Kasumi-1 (cell line): ENCODE results near the gene TRIM4.
A peak's percentile ranks its signal among the peaks of the same experiment; 100 is the strongest.
"Not testable (repeated sequence)": the region's sequence is repeated elsewhere in the genome, so short reads cannot be mapped to it uniquely, and the experiment has no call there.

Experiments
- DNase-seq, 2 experiments: peaks; one replicate each; lab custom pipeline; 2025; lab: John Stamatoyannopoulos, UW

Gene TRIM4

GRCh38 chr7:99919814-99920112, 433 bp upstream of the TRIM4 start:
- no peak for DNase-seq

- DNase-seq = no peak
Measured at GRCh38 chr7:99910976-99911375, 8.4 kb downstream of the TRIM4 start.

DNA sequence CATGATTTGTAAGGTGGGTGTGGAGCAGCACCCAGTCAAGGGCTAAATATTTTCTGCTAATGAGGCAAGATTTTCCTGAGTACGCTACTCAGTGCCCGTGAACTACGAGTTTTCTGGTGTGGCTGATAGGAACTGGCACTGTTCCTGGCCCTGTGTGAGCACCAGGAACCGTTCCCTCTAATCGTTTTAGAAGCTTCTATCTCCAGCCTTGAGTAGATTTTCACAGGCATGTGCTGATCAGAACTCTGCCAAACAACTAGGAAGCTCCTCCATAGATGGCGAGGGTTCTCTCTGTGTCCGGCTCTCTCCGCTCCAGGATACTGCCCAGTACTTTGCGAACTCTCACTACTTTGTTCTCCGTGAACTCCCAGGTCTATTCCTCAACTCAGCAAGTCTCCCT, 17.7 kb downstream of the TRIM4 start:
- DNase-seq = no peak

- DNase-seq = no peak
Measured at GRCh38 chr7:99899830-99900519, 19.4 kb downstream of the TRIM4 start.

DNA sequence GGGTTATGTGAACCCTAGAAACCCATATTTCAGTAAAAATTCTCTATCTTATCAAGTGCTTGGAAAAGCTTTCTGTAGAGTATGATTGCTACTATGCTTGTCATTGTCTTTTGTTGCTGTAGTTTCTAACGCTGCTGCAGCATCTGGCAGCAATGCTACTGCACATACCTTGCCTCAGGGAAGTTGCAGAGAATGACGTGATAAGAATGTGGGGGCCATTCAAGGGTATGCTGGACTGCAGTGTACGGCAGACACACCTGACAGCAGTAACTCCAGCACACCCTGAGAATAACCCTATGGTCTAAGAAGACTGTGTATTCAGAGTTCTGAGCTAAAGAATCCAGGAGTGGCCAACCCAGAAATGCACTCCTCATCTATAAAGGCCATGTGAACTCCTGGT, 20.5 kb downstream of the TRIM4 start:
- no peak for DNase-seq

DNA sequence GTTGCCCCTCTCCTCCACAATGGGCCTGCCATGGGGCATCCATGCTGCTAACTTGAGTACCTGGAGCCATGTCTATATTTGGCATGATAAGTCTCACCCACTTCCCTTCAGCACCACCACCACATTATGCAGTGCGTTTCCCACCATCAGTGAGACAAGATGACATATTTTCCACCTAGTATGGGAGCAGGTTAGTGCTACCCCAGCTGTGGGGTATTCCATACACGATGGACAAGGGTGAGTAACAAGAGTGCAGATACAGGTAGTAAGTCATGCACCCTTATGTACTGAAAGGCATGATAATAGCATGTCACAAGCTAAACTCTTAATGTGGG, 21.3 kb downstream of the TRIM4 start:
- no peak for DNase-seq

DNA sequence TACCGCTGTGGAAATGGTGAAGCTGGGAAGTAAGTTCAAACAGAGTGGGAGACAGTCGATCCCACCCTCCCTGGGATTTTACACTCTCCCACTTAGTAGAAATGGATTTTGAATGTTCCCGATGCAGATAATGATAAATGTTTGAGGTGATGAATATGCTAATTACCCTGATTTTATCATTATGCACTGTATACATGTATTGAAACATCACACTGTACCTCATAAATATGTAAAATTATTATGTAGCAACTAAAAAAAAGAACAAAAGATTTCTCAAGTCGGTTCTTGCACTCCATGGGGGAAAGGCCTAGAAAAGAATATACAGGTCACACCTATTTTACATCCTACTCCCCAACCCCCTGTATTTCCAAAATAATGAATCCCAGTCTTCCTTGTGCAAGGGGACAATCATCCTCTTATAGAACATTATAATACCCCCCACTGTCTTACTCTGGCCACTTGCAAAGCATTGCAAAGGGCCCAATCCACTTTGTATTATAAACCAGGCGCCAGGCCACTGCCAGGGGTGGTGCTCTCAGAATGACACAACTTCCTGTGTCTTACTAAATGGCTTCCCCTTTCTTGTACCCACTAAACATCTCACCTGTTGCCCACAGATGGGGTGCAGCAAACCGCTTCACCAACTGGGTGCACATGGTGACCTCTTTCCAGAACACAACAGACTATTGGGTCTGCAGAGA, 21.9 kb downstream of the TRIM4 start:
- DNase-seq = no peak

- DNase-seq = no peak
Measured at GRCh38 chr7:99894738-99895137, 24.6 kb downstream of the TRIM4 start.

GRCh38 chr7:99893280-99893679, 26.1 kb downstream of the TRIM4 start:
- no peak for DNase-seq

GRCh38 chr7:99890348-99890747, 29.0 kb downstream of the TRIM4 start:
- not testable (repeated sequence) for DNase-seq

DNA sequence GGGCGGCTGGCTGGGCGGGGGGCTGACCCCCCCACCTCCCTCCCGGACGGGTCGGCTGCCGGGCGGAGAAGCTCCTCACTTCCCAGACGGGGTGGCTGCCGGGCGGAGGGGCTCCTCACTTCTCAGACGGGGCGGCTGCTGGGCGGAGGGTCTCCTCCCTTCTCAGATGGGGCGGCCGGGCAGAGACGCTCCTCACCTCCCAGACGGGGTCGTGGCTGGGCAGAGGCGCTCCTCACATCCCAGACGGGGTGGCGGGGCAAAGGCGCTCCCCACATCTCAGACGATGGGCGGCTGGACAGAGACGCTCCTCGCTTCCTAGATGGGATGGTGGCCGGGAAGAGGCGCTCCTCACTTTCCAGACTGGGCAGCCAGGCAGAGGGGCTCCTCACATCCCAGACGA, 31.0 kb downstream of the TRIM4 start:
- DNase-seq = not testable (repeated sequence)

- DNase-seq = no peak
Measured at GRCh38 chr7:99881370-99881769, 38.0 kb downstream of the TRIM4 start.

DNA sequence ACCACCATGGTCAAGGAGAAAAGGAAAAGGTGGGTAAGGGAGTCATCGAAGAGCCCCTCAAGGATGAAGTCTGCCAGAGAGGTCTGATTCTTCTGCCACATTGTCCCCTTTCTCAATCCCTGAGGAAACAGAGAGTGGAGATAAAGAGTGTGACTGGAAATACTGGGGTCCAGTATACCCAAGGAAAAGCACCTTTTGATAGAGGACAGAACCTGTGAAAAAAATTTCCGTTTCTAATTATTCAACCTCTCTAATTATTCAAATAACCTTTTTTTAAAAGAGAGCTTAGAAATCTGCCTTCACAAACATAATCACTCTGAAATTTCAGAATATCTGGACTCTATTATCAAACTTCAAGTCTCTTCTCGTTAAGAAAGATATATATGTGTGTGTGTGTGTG, 42.4 kb downstream of the TRIM4 start, which contains the start of gene OR2AE1:
OR2AE1 (minus strand) TSS at position 101 of the 400 bp plus-strand sequence; CDS start at position 101, 0 bp downstream.
- DNase-seq = no peak

- peak; percentile 14 to 25 for DNase-seq
Measured at GRCh38 chr7:99876491-99876890, 42.8 kb downstream of the TRIM4 start.

DNA sequence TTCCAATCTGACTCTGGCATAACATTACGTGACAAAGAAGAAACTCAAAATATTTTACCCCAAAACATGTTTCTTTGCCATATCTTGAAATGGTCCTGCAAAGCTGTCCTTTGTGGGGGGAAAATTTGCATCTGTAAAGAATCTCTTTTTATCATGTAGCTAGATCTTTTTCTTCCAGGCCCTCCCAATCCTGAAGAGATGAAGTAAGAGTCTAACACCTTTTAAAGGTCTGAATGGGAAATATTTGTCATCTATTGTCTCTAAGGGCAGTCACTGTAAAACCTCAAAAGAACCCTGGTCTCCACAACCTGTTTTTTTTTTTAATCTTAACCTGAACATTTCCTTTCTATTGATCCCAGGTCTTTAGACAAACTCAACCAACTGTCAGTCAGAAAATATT, 51.1 kb downstream of the TRIM4 start:
- no peak for DNase-seq

GRCh38 chr7:99867477-99867876, 51.9 kb downstream of the TRIM4 start:
- DNase-seq = not testable (repeated sequence)

GRCh38 chr7:99863847-99864440, 55.4 kb downstream of the TRIM4 start:
- no peak for DNase-seq

DNA sequence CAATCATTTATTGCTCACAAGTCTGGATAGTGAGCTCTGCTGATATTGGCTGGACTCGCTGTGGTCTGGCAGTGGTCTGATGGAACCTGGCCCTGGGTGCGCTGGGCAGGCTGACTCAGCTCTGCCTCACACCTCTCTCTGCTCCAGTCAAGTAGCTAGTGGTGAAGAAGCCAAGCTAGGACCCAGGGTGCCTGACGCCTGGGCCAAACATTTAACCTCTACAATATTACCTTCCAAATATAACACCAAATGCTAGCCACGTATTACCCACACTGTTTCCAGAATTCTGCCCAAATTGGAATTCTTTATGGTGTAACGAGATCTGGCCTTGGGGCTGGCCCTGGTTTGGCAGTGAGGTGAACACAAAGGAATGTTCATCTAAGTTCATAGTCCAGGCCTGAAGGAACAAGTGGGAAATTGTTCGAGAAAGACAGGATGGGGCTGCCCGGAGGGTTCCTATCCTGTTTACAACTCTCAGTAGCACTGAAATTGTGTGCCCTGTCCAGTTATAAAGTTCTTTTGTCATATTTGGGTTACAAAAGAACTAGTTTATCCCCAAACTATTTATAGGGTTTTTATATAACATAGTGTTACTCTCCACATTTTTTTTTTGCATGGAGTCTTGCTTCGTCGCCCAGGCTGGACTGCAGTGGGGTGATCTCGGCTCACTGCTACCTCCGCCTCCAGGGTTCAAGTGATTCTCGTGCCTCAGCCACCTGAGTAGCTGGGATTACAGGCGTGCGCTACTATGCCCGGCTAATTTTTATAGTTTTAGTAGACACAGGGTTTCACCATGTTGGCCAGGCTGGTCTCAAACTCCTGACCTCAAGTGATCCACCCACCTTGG, 58.8 kb downstream of the TRIM4 start:
- DNase-seq = no peak

DNA sequence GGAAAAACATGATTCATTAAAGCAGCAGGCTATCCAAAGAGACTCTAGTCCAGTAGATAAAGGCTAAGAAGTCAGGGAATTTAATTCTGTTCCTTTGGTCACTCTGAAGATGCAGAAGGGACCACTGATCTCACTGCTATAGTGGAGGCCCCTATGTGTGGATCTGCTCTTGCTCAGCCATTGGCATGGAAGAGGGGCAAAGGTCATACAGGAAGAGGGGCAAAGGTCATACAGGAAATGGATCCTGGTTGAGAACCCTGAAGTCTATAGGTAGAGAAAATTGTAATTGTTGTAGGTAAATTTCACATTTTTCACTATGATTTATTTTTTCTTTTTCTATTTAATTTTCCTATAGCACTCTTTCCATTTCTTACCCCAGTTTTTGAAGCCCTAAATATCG, 64.1 kb downstream of the TRIM4 start:
- no peak for DNase-seq

DNA sequence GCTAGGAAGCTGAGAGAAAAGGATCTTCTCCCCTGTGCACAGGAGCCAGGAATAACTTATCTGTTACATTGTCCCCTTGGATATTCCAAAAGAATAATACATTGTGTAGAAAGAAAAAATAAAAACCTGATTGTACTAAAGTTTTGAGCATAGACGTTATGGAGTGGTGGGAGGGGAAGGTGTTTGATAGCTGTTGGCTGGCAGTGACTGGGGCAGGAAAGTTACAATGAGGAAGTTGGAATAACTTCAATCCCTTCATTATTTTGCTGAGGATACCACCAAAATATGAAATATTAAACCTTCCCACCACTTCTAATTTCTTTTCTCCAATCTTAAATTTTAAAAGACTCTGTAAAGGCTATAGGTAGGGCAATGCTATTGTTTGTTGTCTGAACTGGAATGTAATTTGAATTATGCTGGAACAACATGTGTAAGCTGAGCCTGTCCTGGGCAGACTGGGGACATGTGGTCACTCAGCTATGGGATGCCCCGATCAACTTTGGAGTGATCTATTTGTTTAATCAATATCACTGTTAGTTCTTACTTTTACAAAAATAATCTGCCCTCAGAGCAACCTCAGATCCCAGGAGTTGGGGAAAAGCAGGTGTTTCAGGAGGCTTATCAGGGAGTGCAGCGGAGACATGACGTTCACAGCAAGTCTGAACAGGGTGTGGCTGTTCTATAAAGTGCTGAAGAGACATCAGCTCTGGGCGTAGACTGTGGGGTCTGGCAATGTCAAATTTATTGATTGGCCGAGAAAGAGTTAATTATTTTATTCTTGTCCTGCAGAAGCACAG, 70.7 kb downstream of the TRIM4 start:
- no peak for DNase-seq

DNA sequence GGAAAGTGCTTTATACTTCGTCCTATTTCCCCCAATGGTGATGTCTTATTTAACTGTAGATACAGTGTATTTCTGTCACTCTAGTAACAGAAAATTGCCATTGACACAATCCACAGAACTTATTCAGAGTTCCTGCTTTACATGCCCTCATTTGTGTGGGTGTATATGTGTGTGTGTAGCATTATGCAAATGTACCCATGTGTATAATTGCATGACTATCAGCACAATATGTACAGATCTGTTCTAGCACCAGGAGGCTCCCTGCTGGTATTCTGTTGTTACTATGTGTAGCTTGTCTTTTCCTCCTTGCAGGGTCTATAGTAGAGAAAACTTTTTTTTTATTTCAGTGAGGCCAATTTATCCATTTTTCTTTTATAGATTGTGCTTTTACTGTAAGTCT, 75.0 kb downstream of the TRIM4 start:
- DNase-seq = no peak

- no peak for DNase-seq
Measured at GRCh38 chr7:99843808-99844207, 75.5 kb downstream of the TRIM4 start.
